ENCODE measurements around the gene DRG2. TPM values are rescaled to one million over a fixed set of nuclear protein-coding genes. Genes with fewer than 3 reads are reported as not detected.

DRG2 gene
- total RNA-seq, 6 experiments from 2014 or later: 10.4 to 28.8 (median 17.3) TPM

GRCh38 chr17:18140648-18141047 lies 52.9 kb downstream of the DRG2 start:
- no peaks in the 10 kb centered on the region for H3K36me3 ChIP-seq
- no peak for DNase-seq
- 60% methylated on average over 1 of the region's 3 CpGs for WGBS (ENCODE audit: insufficient coverage, low coverage, low lambda C conversion rate, missing lambda C conversion rate)
- no peaks in the 10 kb centered on the region for H3K27me3 ChIP-seq
- peaks cover 0 to 46% (median 20%) of the 10 kb centered on the region in 4 donors for H3K4me1 ChIP-seq
- TF ChIP-seq POLR2A (IDR thresholded peaks at IDR 0.05): no peak
- TF ChIP-seq, protein P1, sequence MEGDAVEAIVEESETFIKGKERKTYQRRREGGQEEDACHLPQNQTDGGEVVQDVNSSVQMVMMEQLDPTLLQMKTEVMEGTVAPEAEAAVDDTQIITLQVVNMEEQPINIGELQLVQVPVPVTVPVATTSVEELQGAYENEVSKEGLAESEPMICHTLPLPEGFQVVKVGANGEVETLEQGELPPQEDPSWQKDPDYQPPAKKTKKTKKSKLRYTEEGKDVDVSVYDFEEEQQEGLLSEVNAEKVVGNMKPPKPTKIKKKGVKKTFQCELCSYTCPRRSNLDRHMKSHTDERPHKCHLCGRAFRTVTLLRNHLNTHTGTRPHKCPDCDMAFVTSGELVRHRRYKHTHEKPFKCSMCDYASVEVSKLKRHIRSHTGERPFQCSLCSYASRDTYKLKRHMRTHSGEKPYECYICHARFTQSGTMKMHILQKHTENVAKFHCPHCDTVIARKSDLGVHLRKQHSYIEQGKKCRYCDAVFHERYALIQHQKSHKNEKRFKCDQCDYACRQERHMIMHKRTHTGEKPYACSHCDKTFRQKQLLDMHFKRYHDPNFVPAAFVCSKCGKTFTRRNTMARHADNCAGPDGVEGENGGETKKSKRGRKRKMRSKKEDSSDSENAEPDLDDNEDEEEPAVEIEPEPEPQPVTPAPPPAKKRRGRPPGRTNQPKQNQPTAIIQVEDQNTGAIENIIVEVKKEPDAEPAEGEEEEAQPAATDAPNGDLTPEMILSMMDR (IDR thresholded peaks at IDR 0.05): no peak
- H3K27ac ChIP-seq: peak overlapping the region in 1 of 3 donors; percentile 90
- intact Hi-C loops (cut with DNase I): no loop called here
- H3K4me3 ChIP-seq: no peak overlapping the region
- H3K9me3 ChIP-seq: no peaks in the 10 kb centered on the region
- ATAC-seq: no peak

- Histone ChIP-seq H3K4me3 (no peak overlapping the region), H3K4me1 (peaks cover 0 to 46% (median 20%) of the 10 kb centered on the region in 4 donors), H3K36me3 (no peaks in the 10 kb centered on the region), H3K27me3 (no peaks in the 10 kb centered on the region), H3K27ac (peak overlapping the region in 1 of 3 donors; percentile 90), H3K9me3 (no peaks in the 10 kb centered on the region)
- 5% methylated on average over 4 of the region's 9 CpGs for WGBS (ENCODE audit: insufficient coverage, low coverage, low lambda C conversion rate, missing lambda C conversion rate)
- DNase-seq (no peak), ATAC-seq (peak in 2 of 4 donors; percentile 25 to 34)
- TF ChIP-seq POLR2A (IDR thresholded peaks at IDR 0.05): no peak
- TF ChIP-seq, protein P1 (IDR thresholded peaks at IDR 0.05): peak; percentile 63 to 68 (median 65)
- intact Hi-C loops (cut with DNase I): no loop called here
Measured at GRCh38 chr17:18141210-18141803, 53.6 kb downstream of the DRG2 start.

DNA sequence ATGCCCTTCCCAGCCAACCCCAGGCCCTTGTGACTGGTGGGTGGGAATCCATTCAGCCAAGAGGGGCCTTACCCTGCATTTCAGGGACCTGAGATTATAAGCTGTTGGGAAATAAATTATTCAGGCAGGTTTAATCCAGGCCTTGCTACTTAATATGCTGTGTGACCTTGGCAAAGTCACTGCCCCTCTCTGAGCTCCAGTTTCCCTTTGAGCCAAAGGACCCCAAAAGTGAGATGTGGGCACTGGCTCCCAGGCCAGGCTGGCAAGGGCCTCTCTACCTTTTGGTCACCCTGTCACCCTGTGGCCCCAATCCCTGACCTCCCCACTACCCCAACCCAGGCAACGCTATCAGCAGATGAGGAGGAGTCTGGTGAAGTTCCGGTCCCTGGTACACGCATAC lies 54.7 kb downstream of the DRG2 start:
- no peaks in the 10 kb centered on the region for H3K27me3 ChIP-seq
- TF ChIP-seq, protein P1 (IDR thresholded peaks at IDR 0.05): no peak
- TF ChIP-seq POLR2A (IDR thresholded peaks at IDR 0.05): no peak
- intact Hi-C loops (cut with DNase I): no loop called here
- no peak overlapping the region for H3K4me3 ChIP-seq
- no peaks in the 10 kb centered on the region for H3K9me3 ChIP-seq
- WGBS (ENCODE audit: insufficient coverage, low coverage, low lambda C conversion rate, missing lambda C conversion rate): no CpG with 5 or more reads among the region's 3 CpGs
- peaks cover 0 to 36% (median 15%) of the 10 kb centered on the region in 4 donors for H3K4me1 ChIP-seq
- DNase-seq (no peak), ATAC-seq (no peak)
- H3K36me3 ChIP-seq: no peaks in the 10 kb centered on the region
- no peak overlapping the region for H3K27ac ChIP-seq

DNA sequence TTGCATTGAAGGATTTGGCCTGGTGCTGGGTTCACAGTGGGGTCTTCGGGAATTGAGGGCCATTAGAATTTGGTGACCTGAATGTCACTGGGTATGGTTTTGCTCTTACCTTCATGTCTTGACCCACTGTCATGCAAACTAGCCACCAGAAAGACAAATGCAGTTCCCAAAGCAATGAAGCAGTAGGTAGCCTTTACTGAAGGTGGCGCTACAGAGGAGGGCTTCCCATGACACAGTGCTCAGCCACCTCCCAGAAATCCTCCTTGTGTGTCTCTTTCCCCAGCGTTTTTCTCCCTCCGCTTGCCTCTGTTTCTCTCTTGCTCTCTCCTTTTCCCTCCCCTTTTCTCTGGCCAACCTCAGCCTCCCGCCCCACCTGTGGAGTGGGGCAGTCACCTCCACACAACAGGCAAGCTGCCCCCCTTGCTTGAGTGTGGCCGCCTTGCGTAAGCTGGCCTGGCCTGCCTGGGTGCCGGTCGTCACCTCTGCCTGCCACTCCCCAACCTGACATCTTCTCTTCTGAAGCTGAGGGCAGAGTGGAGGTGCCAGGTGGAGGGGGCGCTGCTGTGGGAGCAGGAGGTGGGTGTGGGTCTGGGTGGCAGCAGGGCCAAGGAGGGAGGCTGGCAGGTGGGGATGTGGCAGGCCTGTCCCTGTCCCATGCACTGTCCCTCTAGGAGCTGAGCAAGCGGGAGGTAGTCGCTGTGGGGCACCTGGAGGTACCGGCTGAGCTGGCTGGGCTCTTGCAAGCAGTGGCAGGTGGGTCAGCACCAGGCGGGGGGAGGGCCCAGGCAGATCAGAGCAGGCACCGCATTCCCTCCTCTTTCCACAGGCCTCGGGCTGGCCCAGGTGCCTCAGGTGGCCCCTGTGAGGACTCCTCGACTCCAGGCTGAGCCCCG lies 55.5 kb downstream of the DRG2 start:
- no peaks in the 10 kb centered on the region for H3K9me3 ChIP-seq
- intact Hi-C loops (cut with DNase I): no loop called here
- no peak for TF ChIP-seq POLR2A (IDR thresholded peaks at IDR 0.05)
- TF ChIP-seq, protein P1 (IDR thresholded peaks at IDR 0.05): no peak
- WGBS (ENCODE audit: insufficient coverage, low coverage, low lambda C conversion rate, missing lambda C conversion rate): 73% methylated on average over 6 of the region's 18 CpGs
- H3K27ac ChIP-seq: no peak overlapping the region
- ATAC-seq (no peak), DNase-seq (no peak)
- H3K4me1 ChIP-seq: peaks cover 0 to 28% (median 11%) of the 10 kb centered on the region in 4 donors
- no peak overlapping the region for H3K4me3 ChIP-seq
- H3K36me3 ChIP-seq: no peaks in the 10 kb centered on the region
- no peaks in the 10 kb centered on the region for H3K27me3 ChIP-seq
